Activated CD4-positive, CD25-positive, alpha-beta regulatory T cell treated with anti-CD3 and anti-CD28 coated beads, Interleukin-2, amount 50 U/mL, for 16 hours (primary cell): Measurements from ENCODE around the gene PGLYRP2.
"Not testable (repeated sequence)": the region's sequence is repeated elsewhere in the genome, so short reads cannot be mapped to it uniquely, and the experiment has no call there.

Source experiments
- DNase-seq: peaks from one replicate; pipeline ENCODE4 v3.0.0-alpha.2; 2020; ENCODE audit warnings: low read depth, low spot score

The PGLYRP2 gene

DNA sequence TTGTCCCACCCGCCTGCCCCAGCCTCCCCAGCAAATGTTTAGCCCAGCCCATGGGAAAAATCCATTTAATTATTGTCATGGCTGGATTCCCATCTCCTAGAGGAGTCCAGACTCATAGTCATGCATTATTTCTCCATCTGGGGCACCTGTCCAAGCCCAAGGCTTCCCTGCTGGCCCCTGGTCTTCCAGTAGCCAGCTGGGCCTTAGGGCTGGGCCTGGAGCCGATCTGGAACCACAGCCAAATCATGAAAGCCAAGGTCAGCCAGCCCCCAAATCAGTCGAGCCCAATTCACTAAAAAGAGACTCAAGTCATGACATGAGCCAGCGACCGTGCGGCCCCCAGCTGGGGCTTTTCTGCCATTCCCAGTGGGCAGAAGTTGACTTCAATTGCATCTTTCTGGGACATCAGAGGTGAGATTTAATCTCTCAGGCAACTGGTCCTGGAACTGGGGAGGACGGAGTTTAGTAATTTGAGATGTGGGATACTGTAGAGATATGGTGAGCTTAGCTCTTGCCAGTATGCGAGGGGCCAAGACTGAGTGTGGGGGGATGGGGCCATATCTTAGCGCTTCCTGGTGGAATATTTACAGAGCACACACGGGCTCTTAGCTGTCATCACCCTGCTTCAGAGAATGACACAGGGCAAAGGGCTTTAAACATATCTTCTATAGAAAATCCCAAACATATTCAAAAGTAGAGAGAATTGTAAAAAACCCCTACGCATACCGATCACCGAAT, 9.4 kb upstream of the PGLYRP2 start:
- DNase-seq = no peak

DNA sequence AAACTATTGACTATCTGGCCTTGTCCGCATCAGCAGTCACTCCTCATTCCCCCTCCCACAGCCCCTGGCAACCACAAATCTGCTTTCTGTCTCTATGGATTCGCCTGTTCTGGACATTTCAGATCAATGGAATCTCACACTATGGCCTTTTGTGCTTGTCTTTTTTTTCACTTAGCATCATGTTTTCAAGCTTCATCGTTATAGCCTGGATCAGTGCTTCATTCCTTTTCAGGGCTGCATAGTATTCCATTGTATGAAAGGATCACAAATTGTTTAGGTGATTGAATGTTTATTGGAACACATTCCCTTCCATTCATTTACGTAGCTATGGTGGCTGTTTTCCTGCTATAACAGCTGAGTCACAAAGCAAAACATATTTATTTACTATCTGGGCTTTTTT, 7.7 kb upstream of the PGLYRP2 start:
- DNase-seq = no peak

DNA sequence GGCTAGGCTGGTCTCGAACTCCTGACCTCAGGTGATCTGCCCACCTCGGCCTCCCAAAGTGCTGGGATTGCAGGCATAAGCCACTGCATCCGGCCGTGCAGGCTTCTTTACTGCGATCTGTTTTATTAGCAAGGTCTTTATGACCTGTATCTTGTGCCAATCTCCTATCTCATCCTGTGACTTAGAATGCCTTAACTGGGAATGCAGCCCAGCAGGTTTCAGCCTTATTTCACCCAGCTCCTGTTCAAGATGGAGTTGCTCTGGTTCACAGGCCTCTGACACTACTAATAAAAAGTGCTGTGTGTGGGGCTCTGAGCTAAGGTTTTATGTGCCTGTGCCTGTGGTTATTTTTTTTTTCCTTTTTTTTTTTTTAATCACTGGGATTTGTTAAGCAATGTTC, 6.5 kb upstream of the PGLYRP2 start:
- not testable (repeated sequence) for DNase-seq

DNA sequence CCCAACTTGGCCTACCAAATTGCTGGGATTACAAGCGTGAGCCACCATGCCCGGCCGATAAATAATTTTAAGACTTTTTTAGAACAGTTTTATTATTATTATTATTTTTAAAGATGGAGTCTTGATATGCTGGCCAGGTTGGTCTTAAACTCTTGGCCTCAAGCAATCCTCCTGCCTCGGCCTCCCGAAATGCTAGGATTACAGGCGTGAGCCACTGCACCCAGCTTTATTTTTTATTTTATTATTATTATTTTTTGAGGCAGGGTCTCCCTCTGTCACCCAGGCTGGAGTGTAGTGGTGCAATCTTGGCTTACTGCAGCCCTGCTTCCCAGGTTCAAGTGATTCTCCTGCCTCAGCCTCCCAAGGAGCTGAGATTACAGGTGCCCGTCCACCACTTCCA, 1.7 kb upstream of the PGLYRP2 start:
- not testable (repeated sequence) for DNase-seq

DNA sequence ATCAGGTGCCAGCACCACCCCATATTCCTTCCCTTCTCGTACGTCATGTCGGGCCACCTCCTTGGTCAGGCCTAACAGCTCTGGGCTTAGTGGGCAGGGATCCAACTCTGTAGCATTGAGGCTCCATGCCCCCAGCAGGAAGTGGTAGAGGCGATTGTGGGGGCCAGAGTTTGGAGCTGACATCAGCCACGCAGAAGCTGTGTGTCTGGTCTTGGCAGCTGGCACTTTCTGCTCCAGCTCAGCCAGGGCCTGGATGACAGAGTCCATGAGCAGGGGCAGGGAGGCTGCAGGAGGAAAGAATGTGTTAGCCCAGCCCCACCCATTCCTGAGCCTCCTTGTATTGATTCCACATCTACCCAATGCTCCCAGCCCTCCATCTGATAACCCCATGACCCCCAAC, 3.0 kb downstream of the PGLYRP2 start:
- no peak for DNase-seq

DNA sequence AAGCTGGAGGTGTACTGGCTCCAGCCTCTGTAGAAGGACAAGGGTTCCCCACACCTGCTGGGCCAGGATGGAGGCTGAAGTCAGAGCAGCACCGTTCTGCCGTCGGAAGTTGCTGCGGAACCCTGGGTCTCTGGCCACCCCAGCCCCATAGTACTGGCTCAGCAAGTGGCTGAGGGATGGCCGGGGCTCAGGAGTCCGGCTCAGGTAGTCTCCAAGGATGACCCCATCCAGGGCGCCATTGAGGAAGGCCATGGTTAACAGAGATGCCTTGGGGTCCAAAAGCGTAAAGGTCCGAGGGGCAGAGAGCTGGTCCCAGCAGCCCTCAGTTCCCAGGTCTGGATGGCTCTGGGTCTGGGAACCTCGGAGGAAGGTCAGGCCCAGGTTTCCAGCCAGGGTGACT, 3.7 kb downstream of the PGLYRP2 start:
- DNase-seq = no peak

DNA sequence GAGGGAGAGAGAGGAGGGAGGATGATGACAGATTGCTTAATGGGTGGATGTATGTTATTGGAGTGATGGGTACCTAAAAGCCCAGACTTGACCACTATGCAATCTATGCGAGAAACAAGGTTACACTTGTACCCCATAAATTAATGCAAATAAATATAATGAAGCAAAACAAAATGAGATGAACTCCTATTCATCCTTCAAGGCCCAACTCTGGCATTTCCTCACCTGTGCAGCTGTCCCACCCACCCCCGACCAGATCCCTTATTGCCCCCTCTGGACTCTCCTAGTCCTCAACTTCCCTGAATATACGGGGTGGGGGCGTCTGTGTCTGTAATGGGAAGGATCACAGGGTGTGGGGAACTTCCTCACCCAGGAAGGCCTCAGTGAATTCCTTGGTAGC, 4.1 kb downstream of the PGLYRP2 start:
- DNase-seq = no peak

DNA sequence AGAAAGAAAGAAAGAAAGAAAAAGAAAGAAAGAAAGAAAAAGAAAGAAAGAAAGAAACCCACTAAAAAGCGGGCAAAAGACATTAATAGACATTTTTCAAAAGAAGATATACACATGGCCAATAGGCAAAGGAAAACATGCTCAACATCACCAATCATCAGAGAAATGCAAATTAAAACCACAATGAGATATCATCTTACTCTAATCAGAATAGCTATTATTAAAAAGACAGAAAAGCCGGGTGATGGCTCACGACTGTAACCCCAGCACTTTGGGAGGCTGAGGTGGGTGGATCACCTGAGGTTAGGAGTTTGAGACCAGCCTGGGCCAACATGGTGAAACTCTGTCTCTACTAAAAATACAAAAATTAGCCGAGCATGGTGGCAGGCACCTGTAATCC, 5.5 kb downstream of the PGLYRP2 start:
- DNase-seq = not testable (repeated sequence)

DNA sequence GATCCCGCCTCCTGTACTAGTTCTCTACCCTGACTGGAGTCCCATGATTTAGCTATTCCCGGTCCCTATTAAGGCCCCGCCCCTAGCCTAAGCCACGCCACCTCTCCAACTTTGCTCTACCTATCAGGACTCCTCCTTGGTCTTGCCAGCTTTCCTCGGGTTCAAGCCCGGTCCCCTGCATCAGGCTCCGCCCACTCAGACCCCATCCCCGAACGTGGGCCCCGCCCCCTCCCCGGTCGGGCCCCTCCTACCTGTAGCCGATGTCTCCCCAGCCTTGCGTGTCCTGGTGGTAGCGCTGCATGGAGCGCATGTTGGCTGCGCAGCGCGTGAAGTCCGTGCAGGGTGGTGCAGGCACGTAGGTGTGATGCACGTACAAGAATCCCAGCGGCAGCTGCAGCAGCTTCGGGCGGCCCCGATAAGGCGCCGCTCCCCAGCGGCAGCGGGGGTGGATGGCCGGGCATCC, 7.6 kb downstream of the PGLYRP2 start:
- DNase-seq = no peak

DNA sequence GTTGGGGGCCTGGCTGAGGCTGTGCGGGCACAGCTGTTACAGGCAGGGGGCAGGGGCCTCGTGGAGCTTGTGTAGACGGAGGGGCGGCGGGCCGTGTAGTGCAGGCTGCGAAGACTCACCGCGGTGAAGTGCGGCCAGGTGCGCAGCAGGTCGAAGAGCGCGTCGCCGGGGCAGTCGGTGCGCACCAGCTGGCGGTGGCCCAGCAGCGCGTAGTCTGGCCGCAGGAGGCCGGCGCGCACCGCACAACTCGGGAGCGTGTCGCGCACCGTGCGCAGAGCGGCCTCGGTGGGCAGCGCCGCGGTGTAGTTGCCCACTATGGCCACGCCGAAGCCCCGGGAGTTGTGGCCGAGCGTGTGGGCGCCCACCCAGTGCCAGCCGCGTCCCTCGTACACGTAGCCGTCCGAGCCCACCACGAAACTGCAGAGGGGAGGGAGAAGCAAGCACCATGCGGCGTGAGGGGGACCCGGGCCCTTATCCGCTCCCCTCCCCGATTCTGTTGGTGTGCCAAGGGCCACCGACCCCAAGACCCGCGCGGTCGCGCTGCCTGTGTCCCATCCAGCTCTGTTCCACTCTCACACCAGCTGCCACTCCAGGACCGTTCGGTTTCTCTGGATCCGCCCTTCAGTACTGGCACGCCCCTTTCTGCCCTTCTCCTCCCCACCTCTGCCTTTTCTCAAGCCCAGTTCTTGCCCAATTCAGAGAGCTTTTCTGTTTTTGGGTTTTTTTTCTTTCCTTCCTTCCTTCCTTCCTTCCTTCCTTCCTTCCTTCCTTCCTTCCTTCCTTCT, 9.6 kb downstream of the PGLYRP2 start:
- DNase-seq = no peak

DNA sequence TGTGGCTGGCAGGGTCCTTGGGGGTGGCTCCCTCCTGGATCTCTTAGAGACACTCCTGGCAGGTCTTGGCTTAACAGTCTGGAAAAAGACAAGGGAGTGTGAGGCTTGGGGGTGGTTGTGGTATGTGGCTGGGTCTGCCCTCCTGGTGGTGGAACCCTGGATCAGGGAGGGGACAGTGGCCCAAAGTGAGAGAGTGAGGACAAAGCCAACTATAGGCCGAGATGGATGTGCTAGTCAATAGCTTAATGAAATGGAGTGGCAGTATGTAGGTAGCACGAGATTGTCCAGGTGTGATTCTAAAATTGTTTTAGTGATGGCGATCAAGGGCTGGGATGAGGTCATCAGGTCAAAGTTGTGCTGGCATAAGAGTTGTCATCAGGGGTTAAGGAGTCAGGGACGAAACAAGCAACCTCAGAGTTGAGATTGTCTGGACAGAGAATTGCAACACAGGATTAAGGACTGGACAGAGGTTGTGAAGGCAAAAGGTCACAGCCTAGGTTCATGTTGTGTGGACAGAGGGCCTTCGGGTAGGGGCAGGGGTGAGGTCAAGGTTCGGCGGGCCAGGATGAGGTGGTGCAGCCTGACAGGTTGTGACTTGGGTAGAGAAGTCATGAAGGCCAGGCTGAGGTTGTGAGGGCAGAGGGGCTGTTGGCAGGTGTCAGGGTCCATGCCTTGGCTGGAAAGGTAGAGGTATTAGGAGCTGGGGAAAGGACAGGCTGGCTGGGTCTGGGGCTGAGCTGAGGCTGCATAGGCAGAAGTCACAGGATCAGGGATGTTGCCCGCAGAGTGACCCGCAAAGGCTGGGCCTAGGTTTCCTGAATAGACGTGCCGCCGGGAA, 10.4 kb downstream of the PGLYRP2 start:
- no peak for DNase-seq

DNA sequence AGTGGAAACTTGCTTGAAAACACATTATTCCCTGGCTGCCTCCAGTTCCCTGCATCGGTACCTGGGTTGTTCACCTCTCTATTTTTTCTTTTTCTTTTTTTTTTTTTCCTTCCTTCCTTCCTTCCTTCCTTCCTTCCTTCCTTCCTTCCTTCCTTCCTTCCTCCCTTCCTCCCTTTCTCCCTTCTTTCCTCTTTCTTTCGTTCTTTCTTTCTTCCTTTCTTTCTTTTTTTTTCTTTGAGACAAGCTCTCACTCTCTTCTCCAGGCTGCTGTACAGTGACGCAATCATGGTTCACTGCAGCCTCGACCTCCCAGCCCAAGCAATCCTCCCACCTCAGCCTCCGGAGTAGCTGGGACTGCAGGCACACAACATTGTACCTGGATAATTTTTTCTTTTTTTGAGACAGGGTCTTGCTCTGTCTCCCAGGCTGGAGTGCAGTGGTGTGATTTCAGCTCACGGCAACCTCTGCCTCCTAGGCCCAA, 11.5 kb downstream of the PGLYRP2 start:
- no peak for DNase-seq

DNA sequence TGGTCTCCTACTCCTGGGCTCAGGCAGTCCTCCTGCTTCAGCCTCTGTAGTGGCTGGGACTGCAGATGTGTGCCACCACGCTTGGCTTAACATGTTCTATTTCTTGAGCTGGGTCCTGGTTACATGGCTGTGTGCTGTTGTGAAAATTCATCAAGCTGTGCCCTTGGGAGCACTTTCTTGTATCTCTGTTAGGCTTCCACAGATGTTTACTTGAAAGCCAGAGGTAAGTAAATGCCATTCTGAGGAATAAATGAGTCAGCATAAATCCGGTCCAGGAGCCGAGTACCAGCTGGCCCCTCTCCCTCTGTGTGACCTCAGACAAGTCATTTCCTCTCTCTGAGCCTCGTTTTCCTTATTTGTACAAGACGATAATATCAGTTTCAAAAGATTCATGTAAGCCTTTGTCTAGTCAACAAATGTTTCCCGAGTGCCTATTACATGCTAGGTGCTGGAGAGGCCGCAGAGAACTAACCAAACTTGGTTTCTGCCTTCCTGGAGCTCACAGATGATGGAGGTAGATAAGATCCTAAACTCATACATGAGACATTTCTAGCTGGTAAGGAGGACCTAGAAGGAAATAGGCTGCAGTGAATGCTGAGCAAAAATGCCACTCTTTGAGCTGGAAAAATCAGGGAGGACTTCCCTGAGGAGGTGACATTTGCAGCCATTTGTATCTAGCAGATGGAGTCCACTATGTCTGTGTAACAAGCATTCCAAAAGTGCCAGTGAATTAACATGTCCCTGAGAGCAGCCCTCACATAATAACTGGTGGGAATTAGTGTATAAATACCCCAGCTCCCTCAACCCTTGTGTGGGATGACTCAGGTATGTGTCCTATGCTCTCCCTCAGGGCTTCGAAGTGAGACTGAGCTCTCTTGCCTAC, 12.2 kb downstream of the PGLYRP2 start:
- peak; percentile 19 for DNase-seq

DNA sequence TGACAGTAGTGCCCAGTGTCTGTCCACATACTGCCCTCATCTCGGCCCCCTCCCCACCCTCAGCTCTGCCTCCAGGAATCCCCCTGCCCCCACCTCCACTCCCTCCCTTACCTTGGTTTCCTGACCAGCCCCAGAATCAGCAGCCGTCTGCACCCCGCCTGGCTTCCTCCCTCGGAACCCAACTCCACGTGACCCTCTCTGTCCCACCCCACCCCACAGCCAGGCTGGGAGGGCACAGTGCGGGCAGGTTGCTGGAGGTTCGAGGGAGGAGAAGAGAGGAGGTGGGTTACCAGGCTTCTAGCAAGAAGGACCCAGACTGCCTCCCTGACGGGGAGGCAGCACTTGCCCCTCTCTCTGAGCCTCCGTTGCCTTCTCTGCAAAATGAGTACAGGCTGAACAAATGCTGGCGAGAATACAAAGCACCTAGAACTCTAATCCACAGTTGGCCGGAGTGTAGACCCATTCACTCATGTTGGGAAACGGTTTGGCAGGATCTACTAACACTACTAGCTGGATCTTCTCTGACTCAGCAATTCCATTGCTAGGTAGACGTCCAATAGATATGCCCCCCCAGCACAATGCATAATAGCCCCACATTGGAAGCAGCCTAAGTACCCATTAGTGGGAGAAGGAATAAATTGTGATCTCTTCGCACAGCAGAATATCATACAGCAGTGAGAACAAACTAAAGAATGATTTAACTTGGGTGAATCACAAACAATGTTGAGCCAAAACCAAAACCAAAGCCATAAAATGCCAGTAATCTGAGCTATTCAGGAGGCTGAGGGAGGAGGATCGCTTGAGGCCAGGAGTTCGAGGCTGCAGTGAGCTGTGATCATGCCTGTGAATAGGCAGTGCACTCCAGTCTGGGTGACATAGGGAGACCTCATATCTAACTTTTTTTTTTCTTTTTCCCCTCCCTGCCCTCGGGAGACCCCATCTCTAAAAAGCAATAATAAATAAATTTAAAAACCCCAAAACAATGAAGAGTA, 14.6 kb downstream of the PGLYRP2 start, which contains the start of gene RASAL3:
Gene RASAL3, minus strand, starts transcription at position 151 of the 992 bp plus-strand sequence. CDS start 186 bp downstream, outside the sequence.
- DNase-seq = peak; percentile 30

DNA sequence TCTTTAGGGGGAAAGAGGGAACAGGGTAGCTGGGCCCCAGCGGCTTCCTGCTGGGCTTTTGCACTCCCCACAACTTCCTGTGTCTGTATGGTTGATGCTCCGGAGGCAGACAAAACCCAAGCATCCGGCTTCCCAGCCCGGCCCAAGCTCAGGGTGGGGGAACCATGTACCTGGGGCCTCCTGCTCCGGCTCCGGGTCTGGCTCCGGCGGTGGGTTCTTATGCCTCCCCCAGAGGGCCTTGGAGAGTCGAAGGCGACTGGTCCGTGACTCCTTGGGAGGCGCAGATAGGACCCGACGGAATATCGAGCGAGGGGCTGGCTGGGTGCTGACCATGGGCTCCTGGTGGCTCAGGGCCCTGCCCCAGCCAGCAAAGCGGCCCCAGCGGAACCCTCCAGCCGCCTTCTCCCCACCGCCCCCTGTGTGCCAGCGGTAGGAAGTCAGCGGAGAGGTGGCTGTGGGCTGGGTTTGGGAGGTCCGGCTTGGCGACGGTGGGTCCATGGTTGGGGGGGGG, 15.4 kb downstream of the PGLYRP2 start:
- peak; percentile 48 for DNase-seq

DNA sequence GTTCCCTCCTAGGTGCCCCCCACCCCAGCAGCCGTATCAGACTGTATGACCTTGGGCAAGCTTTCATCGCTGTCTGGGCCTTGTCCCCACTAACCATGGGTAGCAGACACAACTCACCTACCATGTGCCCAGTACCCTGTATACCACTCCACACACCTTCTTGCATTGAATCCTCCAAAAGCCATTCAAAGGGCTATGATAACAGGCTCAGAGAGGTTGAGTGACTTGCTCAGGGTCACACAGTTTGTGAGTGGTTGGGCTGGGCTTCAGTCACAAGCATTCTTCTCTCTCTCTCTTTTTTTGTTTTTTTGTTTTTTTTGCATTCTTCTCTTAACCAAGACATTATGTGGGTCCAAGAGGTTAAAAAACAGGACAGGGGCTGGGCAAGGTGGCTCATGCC, 17.6 kb downstream of the PGLYRP2 start:
- DNase-seq = no peak

DNA sequence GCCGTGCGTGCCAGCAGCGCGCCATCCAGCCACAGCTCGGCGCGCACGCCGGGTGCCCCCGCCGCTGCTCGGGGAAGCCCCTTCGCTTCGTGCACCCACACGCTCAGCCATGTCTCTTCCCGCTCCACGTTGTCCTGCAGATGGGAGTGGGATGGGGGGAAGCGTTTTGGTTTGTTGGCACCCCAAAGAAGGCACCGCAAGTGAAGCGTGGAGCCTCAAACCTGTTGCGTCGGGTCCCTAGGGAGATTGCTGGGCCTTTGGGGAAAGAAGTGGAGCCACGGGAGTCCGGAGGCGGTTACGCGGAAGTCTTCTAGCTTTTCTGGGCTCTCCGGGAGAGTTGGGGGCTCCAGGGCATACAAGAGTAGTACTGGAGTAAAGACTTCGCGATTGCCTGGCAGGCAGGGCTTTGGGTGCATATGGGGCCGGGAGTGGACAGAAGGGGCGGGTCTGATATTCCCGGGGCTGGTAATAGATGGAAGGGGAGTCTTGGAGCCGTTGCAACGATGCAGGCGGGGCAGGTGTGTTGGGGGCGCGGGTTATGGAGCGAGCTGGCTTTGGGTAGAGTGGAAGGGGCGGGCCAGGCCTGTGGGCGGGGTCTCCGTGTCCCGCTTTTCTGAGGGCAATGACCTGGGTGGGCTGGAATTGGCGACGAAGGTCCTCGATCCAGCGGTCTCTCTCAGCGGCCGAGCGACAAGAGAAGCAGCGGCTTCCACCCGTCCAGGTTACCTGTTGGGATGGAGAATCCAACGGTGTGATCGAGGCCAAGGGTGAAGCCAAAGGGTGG, 21.4 kb downstream of the PGLYRP2 start:
- no peak for DNase-seq

DNA sequence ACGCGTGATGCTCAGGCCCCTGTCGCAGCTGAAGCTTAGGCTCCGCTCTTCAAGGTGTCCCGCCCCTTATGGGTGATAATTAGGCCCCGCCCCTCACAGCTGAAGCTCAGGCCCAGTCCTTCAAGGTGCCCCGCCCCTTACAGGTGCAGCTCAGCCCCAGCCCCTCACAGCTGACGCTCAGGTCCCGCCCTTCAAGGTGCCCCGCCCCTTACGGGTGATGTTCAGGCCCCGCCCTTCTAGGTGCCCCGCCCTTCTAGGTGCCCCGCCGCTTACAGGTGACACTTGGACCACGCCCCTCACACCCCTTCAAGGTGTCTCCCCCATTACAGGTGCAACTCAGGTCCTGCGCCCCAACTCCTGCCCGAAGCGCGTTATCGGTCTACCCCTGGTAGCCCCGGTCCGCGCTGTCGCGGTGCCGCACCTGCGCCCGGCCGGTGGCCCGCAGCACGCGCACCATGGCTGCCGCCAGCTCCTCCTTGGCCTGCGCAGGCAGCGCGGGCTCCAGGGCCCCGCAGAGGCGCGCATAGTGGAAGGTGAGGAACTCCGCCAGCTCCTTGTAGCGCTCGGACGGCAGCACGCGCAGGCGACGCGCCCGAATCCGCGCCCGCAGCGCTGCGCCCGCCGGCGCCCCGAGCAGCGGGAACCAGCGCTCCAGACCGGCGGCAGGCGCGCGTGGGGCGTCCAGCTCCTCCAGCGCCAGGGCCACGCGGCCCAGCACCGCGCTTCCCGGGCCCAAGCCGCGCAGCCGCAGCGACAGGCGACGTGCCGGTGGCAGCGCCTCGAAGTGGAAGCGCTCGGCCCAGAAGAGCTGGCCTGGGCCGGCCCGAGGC, 22.2 kb downstream of the PGLYRP2 start:
- no peak for DNase-seq
